ENCODE measurements around the gene TMEM61. TPM values are rescaled to one million over a fixed set of nuclear protein-coding genes. Genes with fewer than 3 reads are reported as not detected.
A peak's percentile ranks its signal among the peaks of the same experiment; 100 is the strongest.

Gene TMEM61
- total RNA-seq, 1 donor from 2014 or later, result not detected

GRCh38 chr1:54985556-54985955 is 5.1 kb downstream of the TMEM61 start:
- DNase-seq (ENCODE audit: low read depth in 2 of 2), result no peak

DNA sequence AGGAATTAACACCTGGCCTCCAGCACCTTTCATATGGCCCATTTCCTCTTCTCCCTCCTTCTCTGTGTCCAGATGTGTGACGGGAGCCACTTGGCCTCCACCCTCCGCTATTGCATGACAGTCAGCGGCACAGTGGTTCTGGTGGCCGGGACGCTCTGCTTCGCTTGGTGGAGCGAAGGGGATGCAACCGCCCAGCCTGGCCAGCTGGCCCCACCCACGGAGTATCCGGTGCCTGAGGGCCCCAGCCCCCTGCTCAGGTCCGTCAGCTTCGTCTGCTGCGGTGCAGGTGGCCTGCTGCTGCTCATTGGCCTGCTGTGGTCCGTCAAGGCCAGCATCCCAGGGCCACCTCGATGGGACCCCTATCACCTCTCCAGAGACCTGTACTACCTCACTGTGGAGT is 5.6 kb downstream of the TMEM61 start:
- DNase-seq (ENCODE audit: low read depth in 2 of 2), result no peak

DNA sequence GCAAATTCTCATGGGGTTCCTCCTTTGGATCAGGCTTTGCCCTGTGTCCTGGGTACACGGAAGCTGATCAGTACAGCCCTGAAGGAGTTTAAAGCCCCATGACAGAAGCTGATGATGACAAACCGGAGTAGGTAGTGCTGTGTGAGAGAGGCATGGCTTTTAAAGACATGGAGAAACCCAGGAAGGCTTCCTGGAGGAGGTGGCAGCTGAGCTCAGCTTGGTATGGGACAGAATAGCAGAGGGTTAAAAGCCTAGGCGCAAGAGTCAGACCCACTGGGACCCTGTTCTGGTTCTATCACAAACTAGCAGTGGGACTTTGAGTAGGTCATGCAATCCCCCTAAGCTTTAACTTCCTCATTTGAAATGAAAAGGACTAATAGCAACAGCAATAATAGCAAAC is 6.1 kb downstream of the TMEM61 start:
- no peak for DNase-seq (ENCODE audit: low read depth in 2 of 2)

DNA sequence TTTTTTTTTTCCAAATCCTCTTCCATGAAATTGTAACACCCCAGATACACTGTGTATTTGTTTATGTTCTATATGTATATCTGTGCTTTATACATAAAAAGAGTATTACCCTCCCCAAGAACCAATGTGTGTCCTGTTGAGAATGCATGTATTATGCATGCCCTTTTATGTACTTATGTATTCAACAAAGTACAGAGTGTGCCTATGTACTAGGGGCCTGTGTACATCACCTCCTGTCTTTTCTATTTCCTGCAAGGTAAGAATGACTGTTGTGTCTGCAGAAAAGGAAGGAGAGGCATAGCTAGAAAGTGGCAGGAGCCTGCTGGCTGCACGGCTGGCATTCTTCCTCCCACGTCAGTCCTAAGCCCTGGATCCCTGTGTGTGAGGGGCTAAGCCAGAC is 7.0 kb downstream of the TMEM61 start:
- no peak for DNase-seq (ENCODE audit: low read depth in 2 of 2)

- DNase-seq (ENCODE audit: low read depth in 2 of 2), result no peak
Observed at GRCh38 chr1:54987919-54988705, 7.7 kb downstream of the TMEM61 start.

DNA sequence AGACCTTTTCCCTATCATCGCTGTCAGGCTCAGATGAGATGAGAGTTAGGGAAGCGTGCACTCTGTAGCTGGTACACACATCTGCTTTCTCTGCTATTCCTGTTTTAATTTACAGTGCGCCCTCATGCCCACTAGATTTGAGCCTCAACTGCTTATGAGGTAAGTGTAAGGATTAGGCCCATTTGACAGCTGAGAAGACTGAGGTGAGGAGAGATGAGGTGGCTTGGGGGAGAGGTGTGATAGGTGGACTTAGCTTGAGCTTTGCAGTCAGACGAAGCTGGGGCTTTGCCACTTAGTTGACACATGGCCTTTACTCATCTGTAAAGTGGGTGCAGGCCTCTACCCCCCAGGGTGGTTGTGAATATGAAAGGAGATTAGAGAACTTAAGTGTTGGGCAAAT is 8.5 kb downstream of the TMEM61 start:
- no peak for DNase-seq (ENCODE audit: low read depth in 2 of 2)

GRCh38 chr1:54989473-54989872 is 9.0 kb downstream of the TMEM61 start:
- no peak for DNase-seq (ENCODE audit: low read depth in 2 of 2)

DNA sequence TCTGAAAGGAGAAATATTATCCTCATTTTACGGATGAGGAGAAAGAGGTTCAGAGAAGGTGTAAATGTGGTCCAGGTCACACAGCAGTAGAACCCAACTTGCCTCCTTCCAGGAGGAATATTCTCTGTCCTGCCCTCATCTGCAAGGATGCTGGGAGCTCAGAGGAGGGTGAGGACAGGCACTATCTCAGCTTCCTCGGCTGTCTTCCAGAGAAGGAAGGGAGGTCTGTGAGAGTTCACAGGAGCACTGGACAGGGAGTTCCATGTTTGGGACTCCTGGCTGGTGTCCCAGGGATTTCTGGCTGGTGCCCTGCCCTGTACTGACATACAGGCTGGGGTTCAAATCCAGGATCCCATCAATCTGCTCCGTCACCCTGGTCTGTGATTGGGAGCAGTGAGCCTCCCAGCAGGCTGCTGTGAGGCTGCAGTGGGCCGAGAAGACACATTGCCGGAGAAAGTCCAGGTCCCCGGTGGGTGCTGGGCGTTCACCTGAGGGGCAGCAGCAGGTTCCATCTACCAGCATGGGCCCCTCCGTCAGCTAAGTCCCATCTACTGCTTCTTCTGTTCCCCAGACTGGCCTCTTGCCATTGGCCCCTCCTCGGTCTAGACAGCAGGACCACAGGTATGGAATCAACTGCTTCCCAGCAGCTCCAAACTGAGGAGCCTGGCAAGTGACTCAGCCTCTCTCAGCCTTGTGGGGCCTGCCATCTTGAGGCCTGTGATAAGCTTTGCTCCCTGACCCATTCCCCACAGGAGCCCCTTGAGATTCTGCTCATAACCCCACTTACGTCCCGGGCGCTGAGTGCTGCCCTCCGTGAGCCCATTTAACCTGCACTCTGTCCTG is 9.8 kb downstream of the TMEM61 start:
- DNase-seq (ENCODE audit: low read depth in 2 of 2), result no peak

DNA sequence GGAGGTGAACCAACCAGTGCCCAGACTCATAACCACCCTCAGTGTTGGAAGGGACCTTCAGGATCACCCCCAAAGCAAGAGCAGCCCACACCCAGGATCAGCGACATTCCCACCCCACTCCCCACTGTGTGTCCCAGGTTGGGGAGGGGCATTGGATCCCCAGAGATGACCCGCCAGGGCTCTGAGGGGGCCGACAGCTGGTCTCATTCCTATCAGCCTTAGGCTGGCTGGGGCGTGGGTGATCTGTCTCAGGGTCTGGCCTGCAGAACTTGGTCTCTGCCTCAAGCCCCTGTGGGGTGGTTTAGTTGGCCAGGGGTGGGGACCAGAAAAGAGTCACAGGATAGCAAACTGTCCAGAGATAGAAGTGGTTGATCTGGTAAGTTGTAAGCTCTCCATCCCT is 10.5 kb downstream of the TMEM61 start:
- DNase-seq (ENCODE audit: low read depth in 2 of 2), result no peak

DNA sequence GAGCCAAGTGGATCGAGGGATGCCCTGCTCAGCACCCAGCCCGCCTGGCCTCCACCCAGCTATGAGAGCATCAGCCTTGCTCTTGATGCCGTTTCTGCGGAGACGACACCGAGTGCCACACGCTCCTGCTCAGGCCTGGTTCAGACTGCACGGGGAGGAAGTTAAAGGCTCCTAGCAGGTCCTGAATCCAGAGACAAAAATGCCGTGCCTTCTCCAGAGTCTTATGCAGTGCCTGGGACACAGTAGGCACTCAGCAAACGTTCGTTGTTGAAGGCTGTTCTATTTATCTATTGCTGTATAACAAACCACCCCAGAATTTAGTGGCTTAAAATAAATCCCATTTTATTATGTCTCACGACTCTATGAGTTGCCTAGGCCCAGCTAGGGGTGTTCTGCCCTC is 11.5 kb downstream of the TMEM61 start:
- DNase-seq (ENCODE audit: low read depth in 2 of 2), result no peak

DNA sequence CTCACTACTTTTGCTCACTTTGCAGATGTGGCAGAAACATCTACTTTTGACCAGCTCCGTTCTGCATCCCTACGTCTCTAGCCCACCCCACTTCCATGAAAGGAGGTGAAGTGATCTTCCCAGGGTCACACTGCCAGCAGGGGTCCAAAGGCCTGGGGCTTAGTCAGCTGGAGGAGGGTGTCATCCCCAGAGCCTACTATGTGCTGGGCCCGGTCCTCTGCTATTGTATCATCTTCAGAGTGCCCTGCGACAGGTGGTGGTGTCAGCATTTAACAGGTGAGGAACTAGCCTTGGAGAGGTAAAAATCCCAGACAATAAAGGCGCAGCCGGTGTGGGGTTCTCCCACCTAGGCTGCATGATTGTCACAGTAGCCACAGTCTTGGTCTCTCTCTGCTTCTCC is 12.7 kb downstream of the TMEM61 start:
- DNase-seq (ENCODE audit: low read depth in 2 of 2), result no peak

DNA sequence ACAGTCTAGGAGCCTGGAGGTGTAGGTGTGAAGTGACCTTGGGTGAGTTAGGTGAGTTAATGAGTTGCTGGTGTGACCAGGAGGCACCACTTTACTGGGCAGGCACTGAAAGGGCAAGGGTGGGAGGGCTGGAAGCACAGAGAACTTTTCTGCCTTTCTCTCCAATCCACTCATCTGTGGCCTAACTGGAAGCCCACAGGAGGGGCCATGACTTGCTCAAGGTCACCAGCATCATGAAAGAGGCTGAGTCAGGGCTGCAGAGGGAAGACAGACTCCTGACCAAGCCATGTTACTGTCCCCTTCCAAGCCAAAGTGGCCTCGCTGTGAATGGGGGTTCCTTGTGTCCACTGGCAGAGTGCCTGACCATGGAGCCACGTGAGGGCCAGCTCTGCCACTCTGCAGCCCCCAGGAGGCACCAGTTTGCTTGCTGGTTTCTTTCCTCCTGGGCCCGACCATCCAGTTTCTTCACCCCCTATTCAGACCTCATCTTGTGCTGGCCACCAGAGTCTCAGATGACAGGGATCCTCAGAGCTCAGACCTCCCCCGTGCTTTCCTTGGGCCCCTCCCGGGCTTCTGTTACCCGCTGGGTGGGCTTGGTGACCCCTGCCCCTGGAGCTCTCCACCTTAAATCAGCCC is 14.0 kb downstream of the TMEM61 start:
- no peak for DNase-seq (ENCODE audit: low read depth in 2 of 2)

GRCh38 chr1:54995013-54995760 is 14.8 kb downstream of the TMEM61 start:
- peak in 1 of 2 donors; percentile 33 for DNase-seq (ENCODE audit: low read depth in 2 of 2)

GRCh38 chr1:54995835-54996234 is 15.4 kb downstream of the TMEM61 start:
- no peak for DNase-seq (ENCODE audit: low read depth in 2 of 2)

GRCh38 chr1:54996359-54996868 is 16.0 kb downstream of the TMEM61 start:
- peak; percentile 64 to 80 for DNase-seq (ENCODE audit: low read depth in 2 of 2)

DNA sequence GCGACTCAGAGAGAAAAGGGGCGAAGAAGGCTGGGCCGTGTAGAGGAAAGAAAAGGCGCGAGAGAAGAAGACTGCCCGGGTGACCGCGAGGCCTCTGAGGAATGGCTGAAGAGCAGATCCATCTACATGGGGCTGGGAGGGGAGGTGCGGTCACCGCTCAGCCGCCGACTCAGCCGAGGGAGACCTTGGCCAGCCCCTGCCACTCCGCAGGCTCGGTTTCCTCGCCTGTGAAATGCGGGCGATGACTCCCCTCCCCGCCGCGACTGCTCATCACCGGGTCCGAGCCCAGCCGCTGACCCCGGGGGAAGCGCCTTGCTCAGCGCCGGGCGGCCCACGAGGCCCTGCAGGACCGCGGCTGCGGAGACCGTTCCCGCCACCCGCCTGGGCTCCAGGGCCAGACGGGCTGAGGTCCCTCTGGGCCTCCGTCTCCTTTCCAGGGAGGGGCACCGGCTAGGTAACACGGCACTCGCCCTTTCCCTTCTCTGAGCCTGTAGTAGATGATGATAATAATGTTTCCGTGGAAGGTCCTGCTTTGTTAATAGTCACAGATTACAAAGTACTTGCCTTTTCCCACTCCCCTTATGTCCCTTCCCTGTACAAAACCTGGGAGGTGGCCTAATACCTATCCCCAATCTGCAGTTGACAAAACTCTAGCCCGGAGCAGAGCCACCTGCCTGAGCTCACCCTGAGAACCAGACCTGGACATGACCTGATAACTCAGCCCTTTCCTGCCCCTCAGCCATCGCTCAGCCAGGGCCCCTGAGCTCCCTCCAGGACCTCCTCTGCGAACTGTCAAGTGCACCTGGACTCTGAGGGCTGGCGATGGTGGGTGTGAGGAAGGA is 16.7 kb downstream of the TMEM61 start:
- no peak for DNase-seq (ENCODE audit: low read depth in 2 of 2)

DNA sequence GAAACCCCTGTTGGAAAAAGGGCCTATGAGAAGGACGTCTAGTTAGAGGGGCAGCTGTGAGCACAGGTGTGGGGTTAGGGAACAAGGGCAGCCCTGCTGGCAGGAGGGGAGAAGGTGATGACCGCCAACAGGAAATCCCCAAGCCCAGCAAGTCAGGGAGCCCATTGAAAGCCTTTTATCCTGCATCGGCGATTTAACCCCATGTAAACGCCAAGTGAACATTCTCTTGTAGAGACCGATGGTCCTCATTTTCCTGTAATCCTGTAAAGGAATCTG is 17.2 kb downstream of the TMEM61 start:
- no peak for DNase-seq (ENCODE audit: low read depth in 2 of 2)

DNA sequence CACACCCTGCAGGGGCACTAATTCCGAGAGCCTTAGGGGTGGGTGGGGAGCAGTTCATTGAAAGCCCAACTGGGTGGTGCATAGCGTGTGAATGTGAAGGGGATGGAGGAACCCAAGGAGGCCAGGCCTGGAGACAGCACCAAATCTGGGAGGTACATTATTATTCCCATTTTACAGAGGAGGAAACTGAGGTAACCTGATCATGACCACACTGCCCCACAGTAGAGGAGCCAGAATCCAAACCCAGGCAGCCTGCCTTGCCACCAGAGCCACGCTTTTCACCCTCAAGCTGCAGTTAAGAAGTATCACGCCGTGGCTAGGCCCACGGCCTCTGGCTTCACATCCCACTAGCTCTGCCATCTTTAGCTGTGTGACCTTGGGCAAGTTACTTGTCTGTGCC is 17.7 kb downstream of the TMEM61 start:
- DNase-seq (ENCODE audit: low read depth in 2 of 2), result no peak

- no peak for DNase-seq (ENCODE audit: low read depth in 2 of 2)
Observed at GRCh38 chr1:54998677-54999076, 18.2 kb downstream of the TMEM61 start, which contains the start of gene BSND. Gene BSND (plus strand): TSS chr1:54998933. CDS start chr1:54999187, 254 bp downstream.
